ENCODE measurements around the gene MFNG.
A peak's percentile ranks its signal among the peaks of the same experiment; 100 is the strongest.
"Not testable (repeated sequence)": the region's sequence is repeated elsewhere in the genome, so short reads cannot be mapped to it uniquely, and the experiment has no call there.

The MFNG gene

GRCh38 chr22:37486224-37486845 lies at the start of gene MFNG:
TSS of gene MFNG (minus strand) at chr22:37486384. CDS start at chr22:37486177, 207 bp downstream.
- peak; percentile 87 for DNase-seq

GRCh38 chr22:37535159-37535558 lies 49.0 kb upstream of the MFNG start:
- DNase-seq: no peak

- no peak for DNase-seq
Measured at GRCh38 chr22:37534445-37534844, 48.3 kb upstream of the MFNG start.

- peak; percentile 52 for DNase-seq
Measured at GRCh38 chr22:37533995-37534394, 47.8 kb upstream of the MFNG start.

- peak; percentile 24 for DNase-seq
Measured at GRCh38 chr22:37529652-37530345, 43.6 kb upstream of the MFNG start.

GRCh38 chr22:37527952-37528351 lies 41.8 kb upstream of the MFNG start:
- DNase-seq: not testable (repeated sequence)

- DNase-seq: not testable (repeated sequence)
Measured at GRCh38 chr22:37527081-37527752, 41.0 kb upstream of the MFNG start.

GRCh38 chr22:37526376-37526775 lies 40.2 kb upstream of the MFNG start:
- no peak for DNase-seq

- no peak for DNase-seq
Measured at GRCh38 chr22:37525746-37526350, 39.7 kb upstream of the MFNG start.

- DNase-seq: no peak
Measured at GRCh38 chr22:37525073-37525745, 39.0 kb upstream of the MFNG start.

- no peak for DNase-seq
Measured at GRCh38 chr22:37522482-37522881, 36.3 kb upstream of the MFNG start.

- no peak for DNase-seq
Measured at GRCh38 chr22:37521236-37521739, 35.1 kb upstream of the MFNG start.

GRCh38 chr22:37520776-37521191 lies 34.6 kb upstream of the MFNG start:
- DNase-seq: no peak

GRCh38 chr22:37519268-37520195 lies 33.3 kb upstream of the MFNG start, which contains the start of gene CARD10:
TSS of gene CARD10 (minus strand) at chr22:37519415. CDS start at chr22:37519200, 215 bp downstream.
- no peak for DNase-seq

GRCh38 chr22:37518509-37519267 lies 32.5 kb upstream of the MFNG start:
- DNase-seq: no peak

- no peak for DNase-seq
Measured at GRCh38 chr22:37517826-37518450, 31.8 kb upstream of the MFNG start.

GRCh38 chr22:37516456-37516855 lies 30.3 kb upstream of the MFNG start:
- no peak for DNase-seq

- no peak for DNase-seq
Measured at GRCh38 chr22:37515901-37516300, 29.7 kb upstream of the MFNG start.

GRCh38 chr22:37514526-37515051 lies 28.4 kb upstream of the MFNG start:
- no peak for DNase-seq

Measured in activated CD4-positive, alpha-beta T cell treated with anti-CD3 and anti-CD28 coated beads, Interleukin-2, amount 50 U/mL, for 16 hours (primary cell).